SIG-M5 treated with dmso at 0.1 percent for 504 hours (cell line): ENCODE measurements around the gene MAN2C1.
"Not testable (repeated sequence)": the region's sequence is repeated elsewhere in the genome, so short reads cannot be mapped to it uniquely, and the experiment has no call there.

Experiments used
- DNase-seq: peaks from one replicate; lab custom pipeline; 2025; ENCODE audit not compliant: unreplicated experiment; lab: John Stamatoyannopoulos, UW

MAN2C1 gene

GRCh38 chr15:75347222-75348033 lies 21.0 kb downstream of the MAN2C1 start:
- DNase-seq, result no peak

- no peak for DNase-seq
Observed at GRCh38 chr15:75346796-75347221, 21.6 kb downstream of the MAN2C1 start, which contains the start of gene NEIL1. Gene NEIL1, plus strand, starts transcription at chr15:75347039. Its CDS starts 1,867 bp downstream, at chr15:75348906.

GRCh38 chr15:75343953-75344352 lies 24.5 kb downstream of the MAN2C1 start:
- DNase-seq, result not testable (repeated sequence)

- DNase-seq, result no peak
Observed at GRCh38 chr15:75342221-75342620, 26.2 kb downstream of the MAN2C1 start.

- DNase-seq, result no peak
Observed at GRCh38 chr15:75339531-75340240, 28.7 kb downstream of the MAN2C1 start.

- no peak for DNase-seq
Observed at GRCh38 chr15:75338661-75339240, 29.7 kb downstream of the MAN2C1 start.

GRCh38 chr15:75335705-75336355 lies 32.6 kb downstream of the MAN2C1 start, which contains the start of gene COMMD4:
Gene COMMD4, plus strand, starts transcription at chr15:75336063. Its CDS starts 27 bp downstream, at chr15:75336090.
- peak; percentile 77 for DNase-seq

- no peak for DNase-seq
Observed at GRCh38 chr15:75335313-75335704, 33.1 kb downstream of the MAN2C1 start.

- not testable (repeated sequence) for DNase-seq
Observed at GRCh38 chr15:75333654-75334419, 34.6 kb downstream of the MAN2C1 start.

GRCh38 chr15:75332093-75332492 lies 36.3 kb downstream of the MAN2C1 start:
- not testable (repeated sequence) for DNase-seq

GRCh38 chr15:75329571-75329970 lies 38.8 kb downstream of the MAN2C1 start:
- DNase-seq, result no peak

- DNase-seq, result no peak
Observed at GRCh38 chr15:75328493-75329314, 39.7 kb downstream of the MAN2C1 start.

GRCh38 chr15:75327491-75327890 lies 40.9 kb downstream of the MAN2C1 start:
- no peak for DNase-seq

GRCh38 chr15:75327005-75327404 lies 41.4 kb downstream of the MAN2C1 start:
- DNase-seq, result no peak

GRCh38 chr15:75325922-75326321 lies 42.5 kb downstream of the MAN2C1 start:
- DNase-seq, result no peak

- no peak for DNase-seq
Observed at GRCh38 chr15:75321711-75322110, 46.7 kb downstream of the MAN2C1 start.

GRCh38 chr15:75319231-75319897 lies 49.0 kb downstream of the MAN2C1 start:
- DNase-seq, result not testable (repeated sequence)

GRCh38 chr15:75314552-75315290 lies 53.7 kb downstream of the MAN2C1 start:
- DNase-seq, result no peak
